Inflammatory macrophage treated with lipopolysaccharide for 1 hour (primary cell): ENCODE data around the gene HSPG2.
"Not testable (repeated sequence)": the region's sequence is repeated elsewhere in the genome, so short reads cannot be mapped to it uniquely, and the experiment has no call there.

Experiments
- DNase-seq, 2 donors: peaks; one replicate each; pipeline ENCODE4 v3.0.0-alpha.2; 2020 to 2022

Gene HSPG2

GRCh38 chr1:21912038-21912758 lies 24.9 kb downstream of the HSPG2 start:
- DNase-seq, result peak in 1 of 2 donors; percentile 9

GRCh38 chr1:21911205-21912001 lies 25.7 kb downstream of the HSPG2 start:
- no peak for DNase-seq

- no peak for DNase-seq
Measured at GRCh38 chr1:21910558-21911204, 26.4 kb downstream of the HSPG2 start.

GRCh38 chr1:21909787-21910503 lies 27.2 kb downstream of the HSPG2 start:
- peak; percentile 47 to 60 for DNase-seq

- no peak for DNase-seq
Measured at GRCh38 chr1:21909286-21909759, 27.8 kb downstream of the HSPG2 start.

DNA sequence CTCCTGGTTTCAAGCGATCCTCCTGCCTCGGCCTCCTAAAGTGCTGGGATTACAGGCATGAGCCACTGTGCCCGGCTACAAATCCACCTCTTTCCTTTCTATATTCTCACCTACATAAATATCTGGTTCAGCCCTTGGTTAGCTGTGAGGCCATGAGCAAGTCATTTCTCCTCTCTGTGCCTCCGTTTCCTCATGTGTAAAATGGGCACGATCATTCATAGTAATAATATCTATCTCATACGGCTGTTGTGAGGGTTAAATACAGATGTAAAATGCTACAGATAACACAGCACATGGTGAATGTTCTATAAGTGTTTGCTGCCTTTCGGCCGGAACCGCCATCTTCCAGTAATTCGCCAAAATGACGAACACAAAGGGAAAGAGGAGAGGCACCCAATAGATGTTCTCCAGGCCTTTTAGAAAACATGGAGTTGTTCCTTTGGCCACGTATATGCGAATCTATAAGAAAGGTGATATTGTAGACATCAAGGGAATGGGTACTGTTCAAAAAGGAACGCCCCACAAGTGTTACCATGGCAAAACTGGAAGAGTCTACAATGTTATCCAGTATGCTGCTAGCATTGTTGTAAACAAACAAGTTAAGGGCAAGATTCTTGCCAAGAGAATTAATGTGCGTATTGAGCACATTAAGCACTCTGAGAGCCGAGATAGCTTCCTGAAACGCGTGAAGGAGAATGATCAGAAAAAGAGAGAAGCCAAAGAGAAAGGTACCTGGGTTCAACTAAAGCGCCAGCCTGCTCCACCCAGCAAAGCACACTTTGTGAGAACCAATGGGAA lies 29.2 kb downstream of the HSPG2 start:
- DNase-seq, result not testable (repeated sequence)

- no peak for DNase-seq
Measured at GRCh38 chr1:21907079-21907418, 30.1 kb downstream of the HSPG2 start.

DNA sequence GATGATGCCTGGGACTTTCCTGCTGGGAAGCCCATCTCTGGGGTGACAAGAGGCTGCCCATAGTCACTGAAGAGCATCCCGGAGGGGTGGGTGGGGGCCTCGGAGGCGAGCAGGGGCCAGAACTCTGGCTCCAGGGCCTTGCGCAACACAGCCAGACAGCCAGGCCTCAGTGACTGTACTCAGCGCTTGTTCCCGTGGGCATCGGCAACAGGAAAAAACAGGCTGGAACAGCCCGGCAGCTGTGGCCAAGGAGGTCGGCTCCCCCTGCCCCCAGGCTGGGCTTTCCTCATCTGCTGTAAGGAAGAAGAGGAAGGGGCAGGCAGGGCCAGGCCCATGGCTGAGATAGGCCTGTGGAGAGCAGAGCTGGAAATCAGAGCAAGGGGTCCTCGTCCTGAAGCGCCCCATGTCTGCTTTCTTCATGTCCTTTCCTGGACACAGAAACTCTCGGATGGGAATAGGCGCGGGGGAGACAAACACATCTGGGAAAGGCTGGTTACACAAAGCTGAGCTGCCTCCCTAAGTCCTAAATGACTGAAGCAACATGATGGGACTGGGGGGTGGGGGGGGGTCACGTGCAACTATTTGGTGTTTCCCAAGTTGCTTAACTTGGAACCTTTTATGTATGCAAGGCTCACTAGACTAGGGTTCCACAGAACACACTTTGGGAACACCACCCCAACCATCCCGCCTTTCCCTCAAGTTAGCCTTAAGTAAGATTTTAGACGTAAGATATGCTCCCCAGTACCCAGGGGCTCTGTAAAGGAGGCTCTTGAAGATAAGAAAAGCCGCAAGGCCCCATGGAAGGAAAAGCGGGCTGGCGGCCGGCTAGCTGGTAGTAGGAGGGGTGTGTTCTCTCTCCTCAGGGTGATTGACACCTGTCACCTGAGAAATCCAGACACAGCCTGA lies 30.7 kb downstream of the HSPG2 start:
- peak; percentile 18 to 48 for DNase-seq

GRCh38 chr1:21904704-21905520 lies 32.2 kb downstream of the HSPG2 start:
- peak; percentile 20 to 63 for DNase-seq

- DNase-seq, result no peak
Measured at GRCh38 chr1:21904454-21904703, 32.7 kb downstream of the HSPG2 start.

DNA sequence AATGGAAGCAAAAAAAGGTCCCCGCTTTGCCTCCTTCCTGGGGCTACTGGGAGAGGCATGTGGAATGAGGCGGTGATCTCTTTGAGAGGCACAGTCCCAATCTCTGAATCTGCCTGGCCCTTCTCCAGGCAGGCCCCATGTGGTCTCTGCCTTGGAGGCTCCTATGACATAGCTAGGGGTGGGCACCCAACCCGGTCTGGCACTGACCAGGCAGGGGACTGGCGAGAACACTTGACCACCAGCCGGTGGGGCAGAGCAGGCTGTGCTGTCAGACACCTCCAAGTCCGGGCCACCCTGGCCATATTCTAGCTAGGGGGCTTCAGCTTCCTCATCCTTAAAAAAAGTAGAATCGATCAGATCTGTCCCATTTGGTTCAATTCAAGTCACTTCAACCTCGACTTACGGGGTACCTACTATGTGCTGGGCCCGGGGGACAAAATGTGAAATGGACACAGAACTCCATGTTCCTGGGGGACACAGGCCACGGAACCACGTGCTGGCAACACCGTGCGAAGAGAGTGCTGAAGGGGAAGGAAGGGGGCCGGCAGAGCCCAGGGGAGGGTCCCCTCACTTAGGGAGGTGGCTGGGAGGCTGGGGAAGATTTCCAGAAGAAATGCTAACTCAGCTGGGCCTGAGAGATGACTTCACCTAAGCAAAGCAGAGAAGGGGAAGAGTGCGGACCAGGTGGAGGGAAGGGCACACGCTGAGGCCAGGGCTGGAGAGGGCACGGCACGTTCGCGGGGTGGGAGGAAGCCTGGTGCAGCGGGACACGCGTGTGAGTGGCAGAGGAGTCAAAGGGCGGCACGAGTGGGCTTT lies 33.3 kb downstream of the HSPG2 start:
- DNase-seq, result no peak

DNA sequence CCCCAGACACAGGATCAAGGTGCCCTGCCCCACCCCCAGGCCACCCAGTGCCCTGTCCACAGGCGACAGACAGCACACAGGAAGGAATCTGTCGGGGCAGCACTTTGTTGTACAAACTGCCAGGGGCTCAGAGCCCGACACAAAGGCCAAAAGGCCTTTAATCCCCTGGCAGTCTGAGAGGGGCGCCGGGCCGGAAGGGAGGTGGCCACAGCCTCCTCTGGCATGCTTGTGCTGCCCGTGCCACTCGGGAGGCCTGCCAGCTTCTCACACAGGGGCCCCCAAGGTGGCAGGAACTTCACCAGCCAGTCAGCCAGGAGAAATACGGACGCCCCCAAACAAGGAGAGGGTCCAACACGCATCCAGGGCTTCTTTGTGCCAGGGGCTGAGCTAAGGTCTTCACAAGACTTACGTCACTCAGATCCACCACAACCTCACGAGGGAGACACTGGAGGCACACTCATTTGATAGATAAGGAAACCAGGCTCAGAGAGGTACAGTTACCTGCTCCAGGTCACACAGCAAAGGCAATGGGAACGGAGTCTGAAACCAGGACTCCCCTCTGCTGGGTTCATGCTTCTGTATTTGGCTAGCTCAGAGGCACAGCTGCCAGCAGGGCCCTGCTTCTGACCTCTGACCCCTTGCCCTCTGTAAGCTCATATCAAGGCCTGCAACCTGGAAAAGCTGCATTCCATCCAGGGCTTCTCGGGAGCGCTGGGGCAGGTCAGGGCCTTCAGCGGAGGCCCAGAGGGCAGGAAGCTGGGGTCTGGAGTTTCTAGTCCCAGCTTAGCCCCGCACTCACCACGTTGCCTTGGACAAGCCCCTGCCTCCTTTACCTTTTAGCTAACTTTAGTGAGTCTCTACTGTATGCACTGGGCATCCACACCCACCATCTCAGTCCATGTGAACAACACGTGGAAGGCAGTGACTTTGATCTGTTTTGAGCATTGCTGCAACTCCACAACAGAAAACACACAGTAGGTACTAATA lies 34.8 kb downstream of the HSPG2 start:
- no peak for DNase-seq

- DNase-seq, result no peak
Measured at GRCh38 chr1:21901473-21901847, 35.6 kb downstream of the HSPG2 start.

DNA sequence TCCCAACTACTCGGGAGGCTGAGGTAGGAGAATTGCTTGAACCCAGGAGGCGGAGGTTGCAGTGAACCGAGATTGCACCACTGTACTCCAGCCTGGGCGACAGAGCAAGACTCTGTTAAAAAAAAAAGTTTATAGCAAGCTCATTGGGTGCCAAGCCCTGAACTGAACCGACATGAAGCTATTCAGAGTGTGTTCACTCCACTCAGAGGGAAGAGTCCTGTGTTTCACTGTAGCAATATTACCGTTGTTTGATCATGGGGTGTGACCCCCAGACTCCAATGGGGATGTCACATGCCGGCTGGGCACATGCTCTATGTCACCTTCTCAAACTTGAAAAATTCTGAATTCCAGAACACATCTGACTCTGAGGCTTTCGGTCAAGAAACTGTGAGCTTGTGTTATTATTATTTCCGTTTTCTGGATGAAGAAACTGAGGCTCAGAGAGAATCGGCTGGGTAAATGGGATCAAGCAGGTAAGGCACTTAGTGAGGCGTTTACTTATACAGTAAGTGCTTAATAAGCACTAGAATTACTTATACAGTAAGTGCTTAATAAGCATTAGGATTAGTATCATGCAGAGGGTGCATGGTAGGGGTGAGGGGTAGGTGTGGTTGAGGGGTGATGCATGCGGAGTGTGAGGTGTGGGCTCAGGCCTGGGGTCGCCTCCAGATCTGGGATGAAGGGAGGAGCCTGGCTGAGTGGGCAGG lies 36.2 kb downstream of the HSPG2 start:
- DNase-seq, result no peak

- no peak for DNase-seq
Measured at GRCh38 chr1:21899987-21900386, 37.1 kb downstream of the HSPG2 start.

GRCh38 chr1:21899267-21899810 lies 37.8 kb downstream of the HSPG2 start:
- no peak for DNase-seq
